HCT116 (cell line): Measurements from ENCODE around the gene GBF1.

ENCODE experiments used
- ATF3 ChIP-seq: IDR thresholded peaks from 2 replicates; pipeline ENCODE4 v1.6.1; 2012
- CEBPB ChIP-seq: IDR thresholded peaks from 2 replicates; pipeline ENCODE4 v1.6.1; 2012; ENCODE audit warnings: low read depth
- EZH2 ChIP-seq: fragments of 200-600 bp; sonication (generic); IDR thresholded peaks from 2 replicates; pipeline ENCODE4 v1.6.1; 2017; ENCODE audit warnings: antibody characterized with exemption, mixed run types
- EZH2phosphoT487 ChIP-seq: fragments of 200-600 bp; IDR thresholded peaks from 2 replicates; pipeline ENCODE4 v1.6.1; 2018; ENCODE audit warnings: antibody characterized with exemption, borderline replicate concordance
- JUND ChIP-seq: IDR thresholded peaks from 2 replicates; pipeline ENCODE4 v1.6.1; 2012
- MAX ChIP-seq: IDR thresholded peaks from 2 replicates; pipeline ENCODE4 v1.6.1; 2012
- POLR2A ChIP-seq: IDR thresholded peaks from 2 replicates; pipeline ENCODE4 v1.7.0; 2011; ENCODE audit warnings: borderline replicate concordance; ENCODE audit not compliant: insufficient read depth, insufficient read length; ENCODE audit errors: extremely low read depth
- POLR2AphosphoS5 ChIP-seq: IDR thresholded peaks from 2 replicates; pipeline ENCODE4 v1.6.1; 2011; ENCODE audit warnings: mild to moderate bottlenecking, low read depth, low read length, moderate library complexity
- RAD21 ChIP-seq: IDR thresholded peaks from 2 replicates; pipeline ENCODE4 v1.6.1; 2012; ENCODE audit warnings: low read depth, mild to moderate bottlenecking
- REST ChIP-seq: IDR thresholded peaks from 2 replicates; pipeline ENCODE4 v1.6.1; 2012; ENCODE audit warnings: low read depth
- SIN3A ChIP-seq: IDR thresholded peaks from 2 replicates; pipeline ENCODE4 v1.6.1; 2012; ENCODE audit warnings: low read depth
- SP1 ChIP-seq: IDR thresholded peaks from 2 replicates; pipeline ENCODE4 v1.6.1; 2012; ENCODE audit warnings: low read depth
- TCF7L2 ChIP-seq: IDR thresholded peaks from 2 replicates; pipeline ENCODE4 v1.7.0; 2011; ENCODE audit warnings: borderline replicate concordance, inconsistent platforms; ENCODE audit not compliant: insufficient read depth, insufficient read length; ENCODE audit errors: extremely low read depth
- TF ChIP-seq, protein P1 (sequence below), 3 experiments: fragments of 200-600 bp in 1 of 3; sonication (generic) in 1 of 3; IDR thresholded peaks in 2 of 3; conservative IDR thresholded peaks in 1 of 3; 2 replicates each; pipeline ENCODE4 v1.5.1; 2012 to 2017; ENCODE audit warnings: low read depth in 2 of 3, low read length in 2 of 3, antibody characterized with exemption in 1 of 3, borderline replicate concordance in 1 of 3, control low read depth in 1 of 3, mild to moderate bottlenecking in 1 of 3, mixed read lengths in 1 of 3, mixed run types in 1 of 3, moderate library complexity in 1 of 3; ENCODE audit not compliant: insufficient read depth in 1 of 3

GRCh38 chr10:102418622-102419268 lies 173.4 kb downstream of the GBF1 start, which contains the start of gene PSD:
- TF ChIP-seq ATF3: no peak
- TF ChIP-seq, protein P1, sequence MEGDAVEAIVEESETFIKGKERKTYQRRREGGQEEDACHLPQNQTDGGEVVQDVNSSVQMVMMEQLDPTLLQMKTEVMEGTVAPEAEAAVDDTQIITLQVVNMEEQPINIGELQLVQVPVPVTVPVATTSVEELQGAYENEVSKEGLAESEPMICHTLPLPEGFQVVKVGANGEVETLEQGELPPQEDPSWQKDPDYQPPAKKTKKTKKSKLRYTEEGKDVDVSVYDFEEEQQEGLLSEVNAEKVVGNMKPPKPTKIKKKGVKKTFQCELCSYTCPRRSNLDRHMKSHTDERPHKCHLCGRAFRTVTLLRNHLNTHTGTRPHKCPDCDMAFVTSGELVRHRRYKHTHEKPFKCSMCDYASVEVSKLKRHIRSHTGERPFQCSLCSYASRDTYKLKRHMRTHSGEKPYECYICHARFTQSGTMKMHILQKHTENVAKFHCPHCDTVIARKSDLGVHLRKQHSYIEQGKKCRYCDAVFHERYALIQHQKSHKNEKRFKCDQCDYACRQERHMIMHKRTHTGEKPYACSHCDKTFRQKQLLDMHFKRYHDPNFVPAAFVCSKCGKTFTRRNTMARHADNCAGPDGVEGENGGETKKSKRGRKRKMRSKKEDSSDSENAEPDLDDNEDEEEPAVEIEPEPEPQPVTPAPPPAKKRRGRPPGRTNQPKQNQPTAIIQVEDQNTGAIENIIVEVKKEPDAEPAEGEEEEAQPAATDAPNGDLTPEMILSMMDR (IDR thresholded peaks at IDR 0.05 in 2 of 3, conservative IDR thresholded peaks at IDR 0.05 in 1 of 3; ENCODE audit: borderline replicate concordance in 1 of 3, insufficient read depth in 1 of 3, low read depth in 2 of 3, low read length in 2 of 3): no peak
- TF ChIP-seq RAD21: no peak
- no peak for TF ChIP-seq SIN3A
- no peak for TF ChIP-seq POLR2AphosphoS5
- TF ChIP-seq EZH2: no peak
- TF ChIP-seq CEBPB: no peak
- TF ChIP-seq MAX: no peak
- TF ChIP-seq POLR2A: no peak
- TF ChIP-seq TCF7L2: no peak
- TF ChIP-seq SP1: no peak
- no peak for TF ChIP-seq REST
- no peak for TF ChIP-seq EZH2phosphoT487
- TF ChIP-seq JUND: no peak
